NT2/D1 (cell line): Measurements from ENCODE around the gene SHISAL1.

Source experiments
- DNase-seq: peaks from one replicate; pipeline ENCODE4 v3.0.0-alpha.2; 2011; ENCODE audit warnings: low read depth, low spot score
- H3K27me3 ChIP-seq: 2 replicates; pipeline ENCODE4 v1.6.0; 2011; ENCODE audit warnings: mild to moderate bottlenecking; ENCODE audit not compliant: insufficient read length, insufficient read depth
- H3K36me3 ChIP-seq: 2 replicates; pipeline ENCODE4 v1.6.1; 2011; ENCODE audit warnings: mild to moderate bottlenecking, low read length, mixed read lengths; ENCODE audit not compliant: insufficient read depth, insufficient read length
- H3K4me1 ChIP-seq: 2 replicates; pipeline ENCODE4 v1.5.1; 2011; ENCODE audit not compliant: insufficient read depth, insufficient read length
- H3K4me3 ChIP-seq: 2 replicates; pipeline ENCODE4 v1.5.1; 2011; ENCODE audit warnings: low read depth; ENCODE audit not compliant: insufficient read length
- H3K9ac ChIP-seq: 2 replicates; pipeline ENCODE4 v1.6.0; 2011; ENCODE audit warnings: low read depth; ENCODE audit not compliant: insufficient read length
- H3K9me3 ChIP-seq: 2 replicates; pipeline ENCODE4 v1.5.1; 2011; ENCODE audit warnings: mild to moderate bottlenecking, low read length; ENCODE audit not compliant: insufficient read depth
- SUZ12 ChIP-seq: IDR thresholded peaks from 2 replicates; pipeline ENCODE4 v1.6.1; 2011; ENCODE audit not compliant: insufficient read length, insufficient read depth; ENCODE audit errors: extremely low read depth
- YY1 ChIP-seq: IDR thresholded peaks from 2 replicates; pipeline ENCODE4 v1.6.1; 2011; ENCODE audit not compliant: insufficient read length, insufficient read depth
- ZNF274 ChIP-seq: IDR thresholded peaks from 2 replicates; pipeline ENCODE4 v1.6.1; 2011; ENCODE audit warnings: mild to moderate bottlenecking, low read depth, low read length

SHISAL1 gene

GRCh38 chr22:44281768-44282637 is 30.7 kb downstream of the SHISAL1 start:
- H3K9ac ChIP-seq, result no peak overlapping the region

GRCh38 chr22:44280665-44281188 is 32.0 kb downstream of the SHISAL1 start:
- no peaks in the 10 kb centered on the region for H3K9me3 ChIP-seq
- no peaks in the 10 kb centered on the region for H3K27me3 ChIP-seq
- DNase-seq, result no peak
- no peak overlapping the region for H3K4me3 ChIP-seq
- TF ChIP-seq ZNF274 (no peak), YY1 (no peak), SUZ12 (no peak)
- H3K36me3 ChIP-seq, result no peaks in the 10 kb centered on the region
- H3K4me1 ChIP-seq, result peaks cover 19% of the 10 kb centered on the region
- H3K9ac ChIP-seq, result no peak overlapping the region

More at GRCh38 chr22:44281768-44282637, 30.7 kb downstream of the SHISAL1 start:
- Histone ChIP-seq H3K4me1 (peaks cover 19% of the 10 kb centered on the region), H3K36me3 (no peaks in the 10 kb centered on the region), H3K4me3 (no peak overlapping the region), H3K27me3 (no peaks in the 10 kb centered on the region), H3K9me3 (no peaks in the 10 kb centered on the region)
- DNase-seq, result no peak
- TF ChIP-seq YY1 (no peak), SUZ12 (no peak), ZNF274 (no peak)

- DNase-seq, result no peak
- Histone ChIP-seq H3K27me3 (no peaks in the 10 kb centered on the region), H3K9me3 (no peaks in the 10 kb centered on the region), H3K4me1 (peaks cover 22% of the 10 kb centered on the region), H3K36me3 (no peaks in the 10 kb centered on the region), H3K9ac (no peak overlapping the region), H3K4me3 (no peak overlapping the region)
- TF ChIP-seq YY1 (no peak), SUZ12 (no peak), ZNF274 (no peak)
These were observed 33.7 kb downstream of the SHISAL1 start for GRCh38 chr22:44279069-44279360.

GRCh38 chr22:44278243-44279068 is 34.3 kb downstream of the SHISAL1 start:
- peaks cover 22% of the 10 kb centered on the region for H3K4me1 ChIP-seq
- H3K9ac ChIP-seq, result no peak overlapping the region

GRCh38 chr22:44277386-44278135 is 35.2 kb downstream of the SHISAL1 start:
- no peak for TF ChIP-seq ZNF274
- no peak for TF ChIP-seq SUZ12
- no peak for TF ChIP-seq YY1
- Histone ChIP-seq H3K9me3 (no peaks in the 10 kb centered on the region), H3K27me3 (no peaks in the 10 kb centered on the region), H3K4me3 (no peak overlapping the region), H3K9ac (no peak overlapping the region), H3K36me3 (no peaks in the 10 kb centered on the region), H3K4me1 (peaks cover 22% of the 10 kb centered on the region)
- DNase-seq, result no peak

More at GRCh38 chr22:44278243-44279068, 34.3 kb downstream of the SHISAL1 start:
- no peaks in the 10 kb centered on the region for H3K36me3 ChIP-seq
- TF ChIP-seq SUZ12, result no peak
- TF ChIP-seq YY1, result no peak
- TF ChIP-seq ZNF274, result no peak
- no peaks in the 10 kb centered on the region for H3K9me3 ChIP-seq
- DNase-seq, result no peak
- H3K27me3 ChIP-seq, result no peaks in the 10 kb centered on the region
- H3K4me3 ChIP-seq, result no peak overlapping the region

GRCh38 chr22:44276706-44277356 is 35.9 kb downstream of the SHISAL1 start:
- TF ChIP-seq ZNF274 (no peak), SUZ12 (no peak), YY1 (no peak)
- Histone ChIP-seq H3K9ac (no peak overlapping the region), H3K4me1 (peaks cover 20% of the 10 kb centered on the region), H3K4me3 (no peak overlapping the region), H3K9me3 (no peaks in the 10 kb centered on the region), H3K27me3 (no peaks in the 10 kb centered on the region), H3K36me3 (no peaks in the 10 kb centered on the region)
- no peak for DNase-seq
